WTC11 (cell line): Measurements from ENCODE around the gene CACNA2D3. TPM values are rescaled to one million over a fixed set of nuclear protein-coding genes. Genes with fewer than 3 reads are reported as not detected.

ENCODE experiments used
- ATAC-seq: fragments of 200-7000 bp; cut with Tn5 transposase; 2 replicates; pipeline ENCODE4 v1.10.0; 2021; ENCODE audit warnings: mild to moderate bottlenecking, moderate library complexity
- CTCF ChIA-PET: fragments of 300-600 bp; sonication (Branson Sonifier 250); formaldehyde crosslinking; loops from one replicate; lab custom pipeline; 2021; ENCODE audit warnings: antibody characterized with exemption; lab: Charles Lee
- POLR2A ChIA-PET: fragments of 350-600 bp; sonication (Branson Sonifier 250); formaldehyde crosslinking; loops from one replicate; lab custom pipeline; 2021; ENCODE audit warnings: antibody characterized with exemption; lab: Charles Lee
- DNase-seq: peaks from one replicate; pipeline ENCODE4 v3.0.0; 2021; ENCODE audit warnings: low spot score
- H3K27ac Mint-ChIP-seq: 2 replicates; pipeline ENCODE4 v1.8.0; 2021; ENCODE audit warnings: mixed read lengths
- H3K27me3 Mint-ChIP-seq: 2 replicates; pipeline ENCODE4 v1.8.0; 2021; ENCODE audit warnings: low read depth, mild to moderate bottlenecking, moderate library complexity, mixed read lengths
- H3K36me3 Mint-ChIP-seq: 2 replicates; pipeline ENCODE4 v1.8.0; 2021; ENCODE audit warnings: mixed read lengths
- H3K4me1 Mint-ChIP-seq: 2 replicates; pipeline ENCODE4 v1.8.0; 2022; ENCODE audit warnings: mixed read lengths
- H3K4me3 Mint-ChIP-seq: 2 replicates; pipeline ENCODE4 v1.8.0; 2021; ENCODE audit warnings: mild to moderate bottlenecking, moderate library complexity, mixed read lengths
- H3K9me3 Mint-ChIP-seq: 2 replicates; pipeline ENCODE4 v1.8.0; 2021; ENCODE audit warnings: mixed read lengths
- CBFB ChIP-seq: sonication (generic); formaldehyde crosslinking; IDR thresholded peaks from 2 replicates; pipeline ENCODE4 v1.8.1; 2022; ENCODE audit warnings: mild to moderate bottlenecking, low read depth, missing genetic modification reagents
- CREM ChIP-seq: sonication (generic); formaldehyde crosslinking; IDR thresholded peaks from 2 replicates; pipeline ENCODE4 v1.8.1; 2022; ENCODE audit warnings: mild to moderate bottlenecking, missing genetic modification reagents, moderate library complexity
- ELF4 ChIP-seq: sonication (generic); formaldehyde crosslinking; IDR thresholded peaks from 2 replicates; pipeline ENCODE4 v1.8.1; 2022; ENCODE audit warnings: low read depth, mild to moderate bottlenecking, moderate library complexity, missing genetic modification reagents
- EMX1 ChIP-seq: fragments of 250-450 bp; sonication (Bioruptor Pico); IDR thresholded peaks from 2 replicates; pipeline ENCODE4 v1.8.0; 2021; ENCODE audit warnings: mild to moderate bottlenecking
- FOXJ3 ChIP-seq: sonication (generic); formaldehyde crosslinking; IDR thresholded peaks from 2 replicates; pipeline ENCODE4 v1.9.0; 2021; ENCODE audit warnings: missing genetic modification reagents, mild to moderate bottlenecking, borderline replicate concordance
- FOXP1 ChIP-seq: sonication (generic); formaldehyde crosslinking; IDR thresholded peaks from 2 replicates; pipeline ENCODE4 v1.8.0; 2022; ENCODE audit warnings: missing genetic modification reagents, mild to moderate bottlenecking, moderate library complexity, borderline replicate concordance
- HMGA2 ChIP-seq: fragments of 250-450 bp; sonication (Bioruptor Pico); IDR thresholded peaks from 2 replicates; pipeline ENCODE4 v1.4.0; 2021; ENCODE audit warnings: mild to moderate bottlenecking, moderate library complexity
- IRF1 ChIP-seq: sonication (generic); formaldehyde crosslinking; IDR thresholded peaks from 2 replicates; pipeline ENCODE4 v1.8.0; 2023; ENCODE audit warnings: missing genetic modification reagents
- JUN ChIP-seq: sonication (generic); formaldehyde crosslinking; IDR thresholded peaks from 2 replicates; pipeline ENCODE4 v1.8.0; 2023; ENCODE audit warnings: mild to moderate bottlenecking, missing genetic modification reagents
- MXD4 ChIP-seq: fragments of 250-450 bp; sonication (Bioruptor Pico); IDR thresholded peaks from 2 replicates; pipeline ENCODE4 v1.8.0; 2021; ENCODE audit warnings: mild to moderate bottlenecking, moderate library complexity, borderline replicate concordance
- NFE2L1 ChIP-seq: sonication (generic); formaldehyde crosslinking; IDR thresholded peaks from 2 replicates; pipeline ENCODE4 v1.8.1; 2023; ENCODE audit warnings: missing genetic modification reagents
- SMAD3 ChIP-seq: sonication (generic); formaldehyde crosslinking; IDR thresholded peaks from 2 replicates; pipeline ENCODE4 v1.8.0; 2022; ENCODE audit warnings: missing genetic modification reagents, mild to moderate bottlenecking, borderline replicate concordance
- SP1 ChIP-seq: sonication (generic); formaldehyde crosslinking; conservative IDR thresholded peaks from 2 replicates; pipeline ENCODE4 v1.8.1; 2022; ENCODE audit warnings: missing genetic modification reagents
- ZNF219 ChIP-seq: sonication (generic); formaldehyde crosslinking; IDR thresholded peaks from 2 replicates; pipeline ENCODE4 v1.8.0; 2023; ENCODE audit warnings: missing genetic modification reagents, mild to moderate bottlenecking, borderline replicate concordance
- ZNF416 ChIP-seq: fragments of 250-450 bp; sonication (Bioruptor Pico); IDR thresholded peaks from 2 replicates; pipeline ENCODE4 v1.9.0; 2021; ENCODE audit warnings: mild to moderate bottlenecking, inconsistent platforms
- ZNF532 ChIP-seq: fragments of 250-450 bp; sonication (Bioruptor Pico); IDR thresholded peaks from 2 replicates; pipeline ENCODE4 v1.9.0; 2021; ENCODE audit warnings: mild to moderate bottlenecking, borderline replicate concordance
- total RNA-seq: library from RNA; stranded (reverse); gene quantifications from 3 replicates; pipeline ENCODE4 v1.2.3, GENCODE V29; 2021
- TF ChIP-seq, protein P1 (sequence below): sonication (generic); formaldehyde crosslinking; IDR thresholded peaks from 2 replicates; pipeline ENCODE4 v1.8.1; 2023; ENCODE audit warnings: mild to moderate bottlenecking, missing genetic modification reagents, moderate library complexity
- TF ChIP-seq, protein P2 (sequence below): sonication (generic); formaldehyde crosslinking; IDR thresholded peaks from 2 replicates; pipeline ENCODE4 v1.8.0; 2022; ENCODE audit warnings: mild to moderate bottlenecking, missing genetic modification reagents
- TF ChIP-seq, protein P3 (sequence below): sonication (generic); formaldehyde crosslinking; IDR thresholded peaks from 2 replicates; pipeline ENCODE4 v1.8.1; 2023; ENCODE audit warnings: mild to moderate bottlenecking, missing genetic modification reagents

CACNA2D3 gene
- total RNA-seq, 1 experiment from 2014 or later: 5.0 TPM

GRCh38 chr3:54988838-54989630 lies 866.7 kb downstream of the CACNA2D3 start:
- peaks cover 24% of the 10 kb centered on the region for H3K4me1 Mint-ChIP-seq
- no peaks in the 10 kb centered on the region for H3K9me3 Mint-ChIP-seq
- H3K36me3 Mint-ChIP-seq: no peaks in the 10 kb centered on the region
- H3K27ac Mint-ChIP-seq: no peak overlapping the region
- H3K27me3 Mint-ChIP-seq: no peaks in the 10 kb centered on the region
- ChIA-PET CTCF (no interaction called here), POLR2A (no interaction called here)
- no peak overlapping the region for H3K4me3 Mint-ChIP-seq
- TF ChIP-seq FOXJ3 (CRISPR knock-in tag): no peak
- TF ChIP-seq FOXP1: no peak
- TF ChIP-seq, protein P1, sequence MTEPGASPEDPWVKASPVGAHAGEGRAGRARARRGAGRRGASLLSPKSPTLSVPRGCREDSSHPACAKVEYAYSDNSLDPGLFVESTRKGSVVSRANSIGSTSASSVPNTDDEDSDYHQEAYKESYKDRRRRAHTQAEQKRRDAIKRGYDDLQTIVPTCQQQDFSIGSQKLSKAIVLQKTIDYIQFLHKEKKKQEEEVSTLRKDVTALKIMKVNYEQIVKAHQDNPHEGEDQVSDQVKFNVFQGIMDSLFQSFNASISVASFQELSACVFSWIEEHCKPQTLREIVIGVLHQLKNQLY: no peak
- no peak for TF ChIP-seq MXD4 (CRISPR knock-in tag)
- TF ChIP-seq, protein P2, sequence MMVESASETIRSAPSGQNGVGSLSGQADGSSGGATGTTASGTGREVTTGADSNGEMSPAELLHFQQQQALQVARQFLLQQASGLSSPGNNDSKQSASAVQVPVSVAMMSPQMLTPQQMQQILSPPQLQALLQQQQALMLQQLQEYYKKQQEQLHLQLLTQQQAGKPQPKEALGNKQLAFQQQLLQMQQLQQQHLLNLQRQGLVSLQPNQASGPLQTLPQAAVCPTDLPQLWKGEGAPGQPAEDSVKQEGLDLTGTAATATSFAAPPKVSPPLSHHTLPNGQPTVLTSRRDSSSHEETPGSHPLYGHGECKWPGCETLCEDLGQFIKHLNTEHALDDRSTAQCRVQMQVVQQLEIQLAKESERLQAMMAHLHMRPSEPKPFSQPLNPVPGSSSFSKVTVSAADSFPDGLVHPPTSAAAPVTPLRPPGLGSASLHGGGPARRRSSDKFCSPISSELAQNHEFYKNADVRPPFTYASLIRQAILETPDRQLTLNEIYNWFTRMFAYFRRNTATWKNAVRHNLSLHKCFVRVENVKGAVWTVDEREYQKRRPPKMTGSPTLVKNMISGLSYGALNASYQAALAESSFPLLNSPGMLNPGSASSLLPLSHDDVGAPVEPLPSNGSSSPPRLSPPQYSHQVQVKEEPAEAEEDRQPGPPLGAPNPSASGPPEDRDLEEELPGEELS (CRISPR knock-in tag): no peak
- no peak for TF ChIP-seq SMAD3 (CRISPR knock-in tag)
- no peak for TF ChIP-seq JUN
- no peak for TF ChIP-seq IRF1 (CRISPR knock-in tag)
- no peak for TF ChIP-seq SP1
- TF ChIP-seq ELF4 (CRISPR knock-in tag): no peak
- TF ChIP-seq ZNF219 (CRISPR knock-in tag): no peak
- TF ChIP-seq ZNF532: no peak
- no peak for TF ChIP-seq EMX1 (CRISPR knock-in tag)
- no peak for TF ChIP-seq CBFB (CRISPR knock-in tag)
- no peak for TF ChIP-seq NFE2L1 (CRISPR knock-in tag)
- TF ChIP-seq, protein P3, sequence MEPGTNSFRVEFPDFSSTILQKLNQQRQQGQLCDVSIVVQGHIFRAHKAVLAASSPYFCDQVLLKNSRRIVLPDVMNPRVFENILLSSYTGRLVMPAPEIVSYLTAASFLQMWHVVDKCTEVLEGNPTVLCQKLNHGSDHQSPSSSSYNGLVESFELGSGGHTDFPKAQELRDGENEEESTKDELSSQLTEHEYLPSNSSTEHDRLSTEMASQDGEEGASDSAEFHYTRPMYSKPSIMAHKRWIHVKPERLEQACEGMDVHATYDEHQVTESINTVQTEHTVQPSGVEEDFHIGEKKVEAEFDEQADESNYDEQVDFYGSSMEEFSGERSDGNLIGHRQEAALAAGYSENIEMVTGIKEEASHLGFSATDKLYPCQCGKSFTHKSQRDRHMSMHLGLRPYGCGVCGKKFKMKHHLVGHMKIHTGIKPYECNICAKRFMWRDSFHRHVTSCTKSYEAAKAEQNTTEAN (CRISPR knock-in tag): no peak
- no peak for TF ChIP-seq ZNF416 (CRISPR knock-in tag)
- TF ChIP-seq HMGA2 (CRISPR knock-in tag): no peak
- no peak for TF ChIP-seq CREM
- ATAC-seq (no peak), DNase-seq (no peak)
